Tibial artery (tissue), 4 donors: ENCODE measurements around the gene FLCN.
"Not testable (repeated sequence)": the region's sequence is repeated elsewhere in the genome, so short reads cannot be mapped to it uniquely, and the experiment has no call there.

ENCODE experiments used
- DNase-seq, 2 donors: peaks; one replicate each; pipeline ENCODE4 v3.0.0-alpha.2; 2019
- H3K27ac ChIP-seq, 2 donors: fragments of 200-600 bp; sonication (generic) in 1 of 2; 1 replicate in 1 of 2; 2 replicates in 1 of 2; pipeline ENCODE4 v1.5.1; 2018 to 2019; ENCODE audit warnings: mild to moderate bottlenecking in 1 of 2
- H3K27me3 ChIP-seq, 2 donors: fragments of 200-600 bp; sonication (generic) in 1 of 2; one replicate each; pipeline versions ENCODE4 v1.5.1 to v1.6.0; 2016 to 2019
- H3K36me3 ChIP-seq, 3 donors: fragments of 200-600 bp; sonication (generic) in 2 of 3; one replicate each; pipeline ENCODE4 v1.5.1; 2016 to 2019; ENCODE audit warnings: mild to moderate bottlenecking in 2 of 3
- H3K4me1 ChIP-seq, 4 donors: fragments of 200-600 bp; sonication (generic) in 2 of 4; 1 replicate in 3 of 4; 2 replicates in 1 of 4; pipeline ENCODE4 v1.5.1; 2016 to 2019
- H3K4me3 ChIP-seq, 2 donors: fragments of 200-600 bp; sonication (generic) in 1 of 2; 1 replicate in 1 of 2; 2 replicates in 1 of 2; pipeline ENCODE4 v1.5.1; 2018 to 2019; ENCODE audit warnings: mild to moderate bottlenecking in 2 of 2
- H3K9me3 ChIP-seq, 3 donors: fragments of 200-600 bp; sonication (generic) in 1 of 3; one replicate each; pipeline ENCODE4 v1.5.1; 2016 to 2019
- intact Hi-C: fragments of 100-400 bp; cut with DNase I; formaldehyde crosslinking; loops from one replicate; pipeline ENCODE4 v1.15.0; 2023; ENCODE audit warnings: low total_unique reads
- TF ChIP-seq, protein P1 (sequence below), 2 experiments: fragments of 200-600 bp in 1 of 2; fragments of 450-650 bp in 1 of 2; IDR thresholded peaks; one replicate each; pipeline ENCODE4 v1.5.1; 2017 to 2019; ENCODE audit warnings: antibody characterized with exemption in 2 of 2, mild to moderate bottlenecking in 1 of 2, moderate library complexity in 1 of 2

The FLCN gene, protein sequence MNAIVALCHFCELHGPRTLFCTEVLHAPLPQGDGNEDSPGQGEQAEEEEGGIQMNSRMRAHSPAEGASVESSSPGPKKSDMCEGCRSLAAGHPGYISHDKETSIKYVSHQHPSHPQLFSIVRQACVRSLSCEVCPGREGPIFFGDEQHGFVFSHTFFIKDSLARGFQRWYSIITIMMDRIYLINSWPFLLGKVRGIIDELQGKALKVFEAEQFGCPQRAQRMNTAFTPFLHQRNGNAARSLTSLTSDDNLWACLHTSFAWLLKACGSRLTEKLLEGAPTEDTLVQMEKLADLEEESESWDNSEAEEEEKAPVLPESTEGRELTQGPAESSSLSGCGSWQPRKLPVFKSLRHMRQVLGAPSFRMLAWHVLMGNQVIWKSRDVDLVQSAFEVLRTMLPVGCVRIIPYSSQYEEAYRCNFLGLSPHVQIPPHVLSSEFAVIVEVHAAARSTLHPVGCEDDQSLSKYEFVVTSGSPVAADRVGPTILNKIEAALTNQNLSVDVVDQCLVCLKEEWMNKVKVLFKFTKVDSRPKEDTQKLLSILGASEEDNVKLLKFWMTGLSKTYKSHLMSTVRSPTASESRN

DNA sequence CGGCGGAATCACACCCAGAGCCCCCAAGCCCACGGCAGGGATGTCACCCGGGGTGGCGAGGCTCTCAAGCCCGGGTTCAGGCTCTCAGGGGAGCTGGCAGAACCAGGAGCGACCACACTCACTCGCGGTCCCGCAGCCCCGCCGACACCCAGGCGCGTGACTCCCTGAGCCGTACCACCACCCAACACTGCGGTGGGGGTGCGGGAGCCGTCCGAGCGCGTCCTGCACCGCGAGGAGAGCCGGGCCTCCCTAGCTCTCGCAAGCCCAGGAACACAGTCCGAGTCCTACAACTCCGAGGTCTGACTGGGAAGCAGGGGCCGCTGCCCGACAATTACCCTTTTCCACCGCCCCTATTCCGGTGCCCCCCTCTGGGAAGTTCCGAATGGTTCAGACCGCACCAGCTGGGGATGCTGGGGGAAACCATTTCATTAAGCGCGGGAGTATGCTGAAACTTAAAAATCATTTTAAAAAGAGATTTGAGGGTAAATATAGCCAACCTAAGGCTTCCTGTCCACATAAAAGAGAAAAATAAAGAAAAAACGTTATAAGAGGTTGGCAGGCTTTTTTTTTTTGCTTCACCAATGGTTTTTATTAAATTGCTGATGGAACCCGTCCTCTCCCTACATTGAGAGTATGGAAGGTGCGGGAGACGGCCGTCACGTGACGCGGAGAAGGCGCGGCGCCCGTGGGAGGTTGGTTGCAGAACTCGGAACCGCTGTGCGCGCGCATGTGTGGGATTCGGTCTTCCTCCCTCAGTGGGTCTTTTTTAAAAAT, at the start of gene FLCN:
Gene FLCN, minus strand, starts transcription at position 143 of the 774 bp plus-strand sequence. CDS start 9,031 bp downstream, outside the sequence.
- Histone ChIP-seq H3K9me3 (no peaks in the 10 kb centered on the region), H3K27ac (peak within 1 kb of the TSS; percentile 93 to 96), H3K36me3 (peaks cover under 1 to 7% (median 6%) of the 10 kb centered on the region in 3 donors), H3K4me1 (peaks cover 0 to 35% (median 18%) of the 10 kb centered on the region in 4 donors), H3K4me3 (peak within 1 kb of the TSS; percentile 90 to 95), H3K27me3 (no peaks in the 10 kb centered on the region)
- TF ChIP-seq, protein P1, sequence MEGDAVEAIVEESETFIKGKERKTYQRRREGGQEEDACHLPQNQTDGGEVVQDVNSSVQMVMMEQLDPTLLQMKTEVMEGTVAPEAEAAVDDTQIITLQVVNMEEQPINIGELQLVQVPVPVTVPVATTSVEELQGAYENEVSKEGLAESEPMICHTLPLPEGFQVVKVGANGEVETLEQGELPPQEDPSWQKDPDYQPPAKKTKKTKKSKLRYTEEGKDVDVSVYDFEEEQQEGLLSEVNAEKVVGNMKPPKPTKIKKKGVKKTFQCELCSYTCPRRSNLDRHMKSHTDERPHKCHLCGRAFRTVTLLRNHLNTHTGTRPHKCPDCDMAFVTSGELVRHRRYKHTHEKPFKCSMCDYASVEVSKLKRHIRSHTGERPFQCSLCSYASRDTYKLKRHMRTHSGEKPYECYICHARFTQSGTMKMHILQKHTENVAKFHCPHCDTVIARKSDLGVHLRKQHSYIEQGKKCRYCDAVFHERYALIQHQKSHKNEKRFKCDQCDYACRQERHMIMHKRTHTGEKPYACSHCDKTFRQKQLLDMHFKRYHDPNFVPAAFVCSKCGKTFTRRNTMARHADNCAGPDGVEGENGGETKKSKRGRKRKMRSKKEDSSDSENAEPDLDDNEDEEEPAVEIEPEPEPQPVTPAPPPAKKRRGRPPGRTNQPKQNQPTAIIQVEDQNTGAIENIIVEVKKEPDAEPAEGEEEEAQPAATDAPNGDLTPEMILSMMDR (IDR thresholded peaks at IDR 0.05) = peak in 1 of 2 experiments; percentile 42
- intact Hi-C loops = loop anchor here (5.0 to 10.0 kb wide), 2 partner anchors 85 to 232 kb away; no protein-coding TSS in a partner anchor
- DNase-seq = peak; percentile 92 to 95

DNA sequence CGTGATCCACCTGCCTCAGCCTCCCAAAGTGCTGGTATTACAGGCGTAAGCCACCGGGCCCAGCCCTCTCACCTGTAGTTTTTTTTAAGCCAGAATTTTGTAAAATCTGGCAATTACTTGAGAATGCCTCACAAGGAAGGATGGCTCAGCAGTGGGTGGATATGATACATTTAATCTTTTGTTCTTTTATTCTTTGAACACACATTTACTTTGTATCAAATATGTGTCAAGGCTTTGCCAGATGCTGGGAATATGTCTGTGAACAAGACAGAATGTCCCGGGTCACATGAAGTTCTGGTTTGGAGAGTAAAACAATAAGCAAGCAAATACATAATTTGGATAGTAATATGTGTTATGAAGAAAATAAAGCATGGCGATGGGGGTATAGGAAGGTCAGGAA, 49.0 kb upstream of the FLCN start:
- H3K27me3 ChIP-seq = no peaks in the 10 kb centered on the region
- DNase-seq = no peak
- H3K36me3 ChIP-seq = no peaks in the 10 kb centered on the region
- peaks cover 0 to 5% (median 2%) of the 10 kb centered on the region in 4 donors for H3K4me1 ChIP-seq
- TF ChIP-seq, protein P1 (IDR thresholded peaks at IDR 0.05) = no peak
- intact Hi-C loops = no loop called here
- no peak overlapping the region for H3K27ac ChIP-seq
- H3K4me3 ChIP-seq = no peak overlapping the region
- H3K9me3 ChIP-seq = no peaks in the 10 kb centered on the region

DNA sequence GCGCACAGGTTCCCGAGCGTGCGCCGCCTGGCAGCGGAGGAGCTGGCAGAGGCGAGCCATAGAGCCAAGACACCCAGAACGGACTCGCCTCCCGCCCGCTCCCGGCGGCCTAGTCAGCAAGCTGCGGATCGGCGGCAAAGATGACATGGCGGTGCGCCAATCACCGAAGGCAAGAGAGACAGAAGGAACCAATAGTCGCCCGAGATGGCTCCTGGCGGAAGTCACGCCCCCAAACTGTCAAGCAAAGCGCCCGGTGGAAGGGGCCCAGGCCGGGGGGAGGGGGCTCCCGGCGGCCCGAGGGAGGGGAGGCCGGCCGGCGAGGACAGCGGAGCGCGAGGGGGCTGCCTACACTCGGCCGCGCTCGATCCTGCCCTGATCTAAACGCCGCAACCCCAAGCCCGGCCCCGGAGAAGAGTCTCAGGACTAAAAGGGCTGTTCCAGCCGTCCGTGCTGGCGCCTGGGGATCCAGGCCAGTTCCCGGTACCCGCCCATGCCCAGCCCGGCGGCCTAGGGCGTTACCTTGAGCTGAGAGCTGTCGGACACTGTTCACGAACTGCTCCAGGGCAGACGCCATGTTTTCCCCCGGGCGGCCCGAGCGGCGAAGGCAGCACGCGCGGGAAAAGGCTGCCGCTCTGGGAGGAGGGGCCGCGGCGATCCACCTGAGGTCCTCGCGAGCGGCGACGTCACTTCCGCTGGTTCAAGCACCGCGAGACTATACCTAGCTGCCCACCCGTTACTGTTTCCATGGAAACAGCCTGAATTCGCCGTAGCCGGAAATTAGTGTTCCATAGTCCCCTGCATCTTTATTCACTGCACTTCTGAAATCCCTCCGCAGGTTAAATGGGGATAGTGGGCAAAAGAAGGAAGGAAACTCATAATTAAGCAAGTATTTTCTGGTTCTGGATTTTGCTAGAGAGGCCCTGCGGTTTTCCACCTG, 43.9 kb upstream of the FLCN start, which contains the start of gene COPS3:
Gene COPS3, minus strand, starts transcription at position 634 of the 937 bp plus-strand sequence. Its CDS starts 60 bp downstream, at position 574.
- TF ChIP-seq, protein P1 (IDR thresholded peaks at IDR 0.05) = no peak

DNA sequence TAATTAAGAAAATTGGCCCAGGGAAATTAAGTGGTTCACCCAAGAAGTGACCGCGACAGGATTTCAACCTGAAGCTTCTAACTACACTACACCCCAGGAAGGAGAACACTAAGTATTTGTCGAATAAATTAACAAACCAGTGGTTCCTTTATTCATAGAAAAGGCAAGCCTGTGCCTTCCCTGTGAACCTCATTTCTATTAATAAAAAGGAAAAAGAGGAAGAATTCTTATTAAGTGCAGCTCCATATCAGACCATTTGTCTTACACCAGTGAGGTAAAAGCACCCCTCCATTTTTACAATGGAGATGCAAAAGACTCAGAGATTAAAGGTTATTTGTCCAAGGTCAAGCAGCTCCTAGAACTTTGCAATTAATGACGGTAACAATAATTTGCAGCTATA, 42.3 kb upstream of the FLCN start:
- no peak for DNase-seq
- intact Hi-C loops = no loop called here
- TF ChIP-seq, protein P1 (IDR thresholded peaks at IDR 0.05) = no peak
- H3K36me3 ChIP-seq = peaks cover 0 to 18% (median 14%) of the 10 kb centered on the region in 3 donors
- peaks cover 0 to 38% (median 21%) of the 10 kb centered on the region in 4 donors for H3K4me1 ChIP-seq
- no peak overlapping the region for H3K27ac ChIP-seq
- no peaks in the 10 kb centered on the region for H3K27me3 ChIP-seq
- H3K4me3 ChIP-seq = no peak overlapping the region
- H3K9me3 ChIP-seq = no peaks in the 10 kb centered on the region

More for the DNA sequence above, 43.9 kb upstream of the FLCN start, which contains the start of gene COPS3:
- peak within 1 kb of the TSS; percentile 92 to 100 for H3K27ac ChIP-seq
- H3K4me1 ChIP-seq = peaks cover 0 to 38% (median 21%) of the 10 kb centered on the region in 4 donors
- no peaks in the 10 kb centered on the region for H3K27me3 ChIP-seq
- H3K36me3 ChIP-seq = peaks cover 0 to 2% (median 0%) of the 10 kb centered on the region in 3 donors
- no peaks in the 10 kb centered on the region for H3K9me3 ChIP-seq
- intact Hi-C loops = no loop called here
- peak; percentile 98 for DNase-seq
- H3K4me3 ChIP-seq = peak within 1 kb of the TSS; percentile 70 to 97

DNA sequence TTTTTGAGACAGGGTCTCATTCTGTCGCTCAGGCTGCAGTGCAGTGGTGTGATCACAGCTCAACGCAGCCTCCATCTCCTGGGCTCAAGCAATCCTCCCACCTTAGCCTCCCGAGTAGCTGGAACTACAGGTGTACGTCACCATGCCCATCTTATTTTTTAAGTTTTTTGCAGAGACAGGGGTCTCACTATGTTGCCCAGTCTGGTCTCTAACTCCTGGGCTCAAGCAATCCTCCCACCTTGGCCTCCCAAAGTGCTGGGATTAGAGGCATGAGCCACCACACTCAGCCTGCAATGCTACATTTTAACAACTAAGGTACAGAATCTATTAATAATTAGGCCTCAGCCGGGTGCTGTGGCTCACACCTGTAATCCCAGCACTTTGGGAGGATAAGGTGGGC, 40.5 kb upstream of the FLCN start:
- H3K27ac ChIP-seq, intact Hi-C loops, H3K27me3 ChIP-seq, H3K4me3 ChIP-seq, DNase-seq, H3K9me3 ChIP-seq: not testable (repeated sequence)
- H3K36me3 ChIP-seq = peaks cover 8 to 31% (median 29%) of the 10 kb centered on the region in 3 donors
- H3K4me1 ChIP-seq = peaks cover 0 to 38% (median 21%) of the 10 kb centered on the region in 4 donors
